Colon (tissue), 2 donors: ENCODE results near the gene TK1.

Source experiments
- FAIRE-seq: peaks from 2 replicates; lab custom pipeline; 2012; peaks lifted over from hg19 to GRCh38; lab: Jason Lieb, UNC
- donor health status: control.
- donor health status: control.

TK1 gene

DNA sequence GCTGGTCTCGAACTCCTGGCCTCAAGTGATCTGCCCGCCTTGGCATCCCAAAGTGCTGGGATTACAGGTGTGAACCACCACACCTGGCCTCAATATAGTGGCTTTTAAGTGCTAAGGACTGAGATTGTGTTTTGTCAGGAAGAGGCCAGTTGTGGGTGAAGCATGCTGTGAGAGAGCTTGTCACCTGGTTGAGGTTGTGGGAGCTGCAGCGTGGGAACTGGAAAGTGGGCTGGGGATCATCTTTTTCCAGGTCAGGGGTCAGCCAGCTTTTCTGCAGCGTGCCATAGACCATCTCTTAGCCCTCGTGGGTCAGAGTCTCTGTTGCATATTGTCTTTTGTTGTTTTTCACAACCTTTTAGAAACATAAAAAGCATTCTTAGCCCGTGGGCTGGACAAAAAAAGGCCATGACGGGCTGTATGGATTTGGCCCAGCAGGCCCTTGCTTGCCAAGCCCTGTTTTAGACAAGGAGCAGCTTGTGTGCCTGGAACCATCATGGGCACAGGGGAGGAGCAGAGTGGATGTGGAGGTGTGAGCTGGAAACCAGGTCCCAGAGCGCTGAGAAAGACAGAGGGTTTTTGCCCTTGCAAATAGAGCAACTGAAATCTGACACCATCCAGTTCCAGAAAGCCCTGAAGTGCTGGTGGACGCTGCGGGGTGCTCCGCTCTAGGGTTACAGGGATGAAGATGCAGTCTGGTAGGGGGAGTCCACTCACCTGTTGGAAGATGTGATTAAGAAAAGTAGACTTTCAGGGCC lies 32.7 kb upstream of the TK1 start:
- no peak for FAIRE-seq

- no peak for FAIRE-seq
Measured at GRCh38 chr17:78214706-78215061, 27.8 kb upstream of the TK1 start.

DNA sequence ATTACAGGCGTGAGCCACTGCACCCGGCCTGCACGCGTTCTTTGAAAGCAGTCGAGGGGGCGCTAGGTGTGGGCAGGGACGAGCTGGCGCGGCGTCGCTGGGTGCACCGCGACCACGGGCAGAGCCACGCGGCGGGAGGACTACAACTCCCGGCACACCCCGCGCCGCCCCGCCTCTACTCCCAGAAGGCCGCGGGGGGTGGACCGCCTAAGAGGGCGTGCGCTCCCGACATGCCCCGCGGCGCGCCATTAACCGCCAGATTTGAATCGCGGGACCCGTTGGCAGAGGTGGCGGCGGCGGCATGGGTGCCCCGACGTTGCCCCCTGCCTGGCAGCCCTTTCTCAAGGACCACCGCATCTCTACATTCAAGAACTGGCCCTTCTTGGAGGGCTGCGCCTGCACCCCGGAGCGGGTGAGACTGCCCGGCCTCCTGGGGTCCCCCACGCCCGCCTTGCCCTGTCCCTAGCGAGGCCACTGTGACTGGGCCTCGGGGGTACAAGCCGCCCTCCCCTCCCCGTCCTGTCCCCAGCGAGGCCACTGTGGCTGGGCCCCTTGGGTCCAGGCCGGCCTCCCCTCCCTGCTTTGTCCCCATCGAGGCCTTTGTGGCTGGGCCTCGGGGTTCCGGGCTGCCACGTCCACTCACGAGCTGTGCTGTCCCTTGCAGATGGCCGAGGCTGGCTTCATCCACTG lies 27.3 kb upstream of the TK1 start, which contains the start of gene BIRC5:
BIRC5 (plus strand) TSS at position 238 of the 690 bp plus-strand sequence; CDS start at position 302, 64 bp downstream.
- FAIRE-seq = no peak

- FAIRE-seq = no peak
Measured at GRCh38 chr17:78211032-78211431, 24.2 kb upstream of the TK1 start.

DNA sequence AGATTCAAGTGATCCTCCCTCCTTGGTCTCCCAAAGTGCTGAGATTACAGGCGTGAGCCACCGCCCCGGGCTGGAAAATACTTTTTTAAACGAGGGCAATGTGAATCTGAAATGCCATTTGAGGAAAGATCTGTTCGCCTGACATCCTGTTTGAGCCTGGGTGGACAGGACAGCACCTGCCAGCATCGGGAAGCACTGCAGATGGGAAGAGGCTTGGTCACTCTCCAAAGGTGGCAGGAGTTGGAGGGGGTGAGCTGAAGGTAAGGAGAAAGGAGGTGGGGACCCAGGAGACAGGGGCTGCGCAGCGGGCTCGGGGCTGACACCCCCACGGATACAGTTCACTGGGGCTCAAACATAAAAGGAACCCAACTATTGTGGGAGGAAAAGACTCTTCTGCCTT lies 23.3 kb upstream of the TK1 start:
- no peak for FAIRE-seq

- FAIRE-seq = no peak
Measured at GRCh38 chr17:78208486-78208885, 21.6 kb upstream of the TK1 start.

- no peak for FAIRE-seq
Measured at GRCh38 chr17:78206298-78206697, 19.4 kb upstream of the TK1 start.

DNA sequence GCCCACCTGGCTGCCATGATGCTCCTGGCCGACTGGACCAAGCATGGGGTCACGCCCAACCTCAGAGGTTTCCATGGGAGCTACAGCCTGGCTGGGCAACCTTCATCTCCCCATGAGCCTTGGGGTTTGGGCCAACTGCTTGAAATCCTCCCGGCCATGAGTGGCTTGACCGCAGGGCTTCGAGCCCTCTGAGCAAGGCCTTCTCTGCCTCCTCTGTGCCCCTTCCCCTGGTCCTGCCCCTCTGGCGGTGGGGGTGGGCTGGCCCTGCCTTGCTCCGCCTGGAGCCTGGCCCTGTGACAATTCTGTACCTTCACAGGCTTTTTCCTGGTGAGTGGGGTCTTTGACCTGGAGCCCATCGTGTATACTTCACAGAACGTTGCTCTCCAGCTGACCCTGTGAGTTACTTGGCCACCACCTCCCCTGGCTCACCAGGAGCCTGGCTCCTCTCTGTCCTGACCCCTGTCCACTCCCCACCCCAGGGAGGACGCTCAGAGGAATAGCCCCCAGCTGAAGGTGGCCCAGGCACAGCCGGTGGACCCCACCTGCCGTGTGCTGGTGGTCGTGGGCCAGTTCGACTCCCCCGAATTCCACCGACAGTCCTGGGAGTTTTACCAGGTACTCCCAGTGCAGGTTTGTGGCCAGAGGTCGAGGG lies 18.4 kb upstream of the TK1 start:
- no peak for FAIRE-seq

- no peak for FAIRE-seq
Measured at GRCh38 chr17:78204387-78205123, 17.7 kb upstream of the TK1 start.

- FAIRE-seq = no peak
Measured at GRCh38 chr17:78202666-78203065, 15.8 kb upstream of the TK1 start.

DNA sequence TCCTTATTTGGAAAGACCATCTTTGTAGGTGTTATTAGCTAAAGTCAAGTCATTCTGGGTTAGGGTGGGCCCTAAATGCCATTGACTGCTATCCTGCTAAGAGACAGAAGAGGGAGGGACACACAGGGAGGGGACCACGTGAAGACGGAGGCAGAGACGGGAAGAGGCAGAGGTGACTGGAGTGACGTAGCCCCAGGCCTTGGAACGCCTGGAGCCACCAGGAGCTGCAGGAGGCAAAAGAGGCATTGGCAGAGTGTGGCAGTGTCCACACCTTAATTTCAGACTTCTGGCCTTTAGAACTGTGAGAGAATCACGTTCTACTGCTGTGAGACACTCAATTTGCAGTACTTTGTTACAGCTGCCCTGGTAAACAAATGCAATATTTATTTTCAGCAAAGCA lies 13.6 kb upstream of the TK1 start:
- no peak for FAIRE-seq

DNA sequence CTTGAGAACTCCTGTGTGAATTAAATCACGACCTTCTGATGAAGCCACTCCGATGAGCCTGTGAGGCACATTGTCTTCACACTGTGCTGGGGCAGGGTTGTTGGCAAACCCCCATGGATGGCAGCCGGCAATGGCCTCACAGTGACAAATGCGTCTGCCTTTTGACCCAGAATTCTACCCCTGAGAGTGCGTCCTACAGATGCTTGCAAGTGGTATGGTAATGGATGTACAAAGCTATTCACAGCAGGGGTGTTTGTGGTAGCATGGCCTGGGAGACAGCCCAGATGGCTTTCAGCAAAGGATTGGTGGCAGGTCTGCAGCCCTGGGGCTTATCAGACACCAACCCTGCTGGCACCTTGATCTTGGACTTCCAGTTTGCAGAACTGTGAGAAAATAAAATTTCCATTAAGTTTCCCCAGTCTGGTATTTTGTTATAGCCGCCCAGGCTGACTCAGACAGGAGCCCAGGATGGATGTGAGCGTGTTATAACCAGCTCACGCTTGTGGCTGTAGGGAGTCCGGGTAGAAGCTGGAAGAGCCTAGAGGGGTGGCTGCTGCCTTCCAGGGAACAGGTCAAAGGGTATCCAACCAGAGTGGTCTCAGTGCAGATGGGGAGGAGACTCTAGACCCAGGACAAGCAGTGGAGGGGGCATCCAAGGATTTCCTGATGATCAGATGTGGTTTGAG lies 10.4 kb upstream of the TK1 start:
- no peak for FAIRE-seq

- no peak for FAIRE-seq
Measured at GRCh38 chr17:78196716-78197115, 9.9 kb upstream of the TK1 start.

- FAIRE-seq = no peak
Measured at GRCh38 chr17:78185981-78186691, 716 bp downstream of the TK1 start.

DNA sequence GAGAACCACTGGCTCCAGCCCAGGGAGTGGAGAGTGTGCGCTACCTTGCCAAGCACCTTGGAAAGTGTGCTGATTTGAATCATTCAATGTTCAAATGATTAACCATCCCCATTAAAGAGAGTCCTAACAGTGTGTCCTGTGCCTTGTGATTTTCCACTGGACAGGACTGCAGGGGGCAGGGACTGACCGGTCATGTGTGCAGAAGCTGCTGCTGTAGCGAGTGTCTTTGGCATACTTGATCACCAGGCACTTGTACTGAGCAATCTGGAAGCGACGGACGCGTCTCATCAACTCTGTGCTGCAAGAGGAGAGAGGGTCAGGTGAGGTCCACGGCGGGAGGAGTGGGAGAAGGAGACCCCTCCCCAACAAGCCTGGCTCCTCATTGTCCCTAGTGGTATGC lies 2.0 kb downstream of the TK1 start:
- FAIRE-seq = no peak

GRCh38 chr17:78184351-78184750 lies 2.5 kb downstream of the TK1 start:
- FAIRE-seq = no peak

GRCh38 chr17:78183916-78184315 lies 2.9 kb downstream of the TK1 start:
- no peak for FAIRE-seq

DNA sequence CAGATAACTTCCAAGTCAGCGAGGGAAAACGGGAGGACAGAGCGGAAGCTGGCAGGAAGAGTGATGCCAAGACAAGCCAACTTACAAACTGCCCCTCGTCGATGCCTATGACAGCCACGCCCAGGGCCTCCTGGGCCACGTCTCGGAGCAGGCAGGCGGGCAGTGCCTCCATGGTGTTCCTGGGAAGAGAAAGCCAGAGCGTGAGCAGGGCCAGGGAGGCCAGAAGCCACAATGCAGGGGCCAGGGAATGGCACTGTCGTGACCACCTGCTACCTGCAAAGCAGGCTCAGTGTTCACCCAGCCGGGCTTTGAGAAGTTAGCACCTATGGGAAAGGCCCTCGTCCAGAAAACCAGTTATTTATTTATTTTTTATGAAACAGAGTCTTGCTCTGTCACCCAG lies 4.3 kb downstream of the TK1 start:
- FAIRE-seq = no peak

DNA sequence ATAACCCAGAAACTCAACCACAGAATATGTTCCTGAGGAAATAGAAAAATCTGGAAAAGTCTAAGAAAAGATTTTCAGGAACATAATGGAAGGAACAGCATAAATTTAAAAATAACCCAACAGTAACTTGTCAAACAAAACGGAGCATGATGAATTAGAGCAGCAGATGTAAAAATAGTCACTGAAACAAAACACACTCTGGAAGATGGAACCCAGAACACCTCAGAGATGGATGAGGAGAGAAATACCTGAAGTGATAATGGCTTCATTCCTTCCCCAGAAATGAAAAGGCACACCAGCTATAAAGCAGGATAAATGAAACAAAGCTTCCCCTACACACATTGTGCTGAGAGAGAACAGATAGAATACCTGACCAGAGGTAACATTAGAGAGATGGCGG lies 6.3 kb downstream of the TK1 start:
- no peak for FAIRE-seq

- FAIRE-seq = no peak
Measured at GRCh38 chr17:78180083-78180482, 6.8 kb downstream of the TK1 start.

- no peak for FAIRE-seq
Measured at GRCh38 chr17:78179372-78179771, 7.5 kb downstream of the TK1 start.
